CD4-positive, alpha-beta T cell treated with Interleukin-21 for 1 hour (primary cell): ENCODE measurements around the gene UBE2F.
A peak's percentile ranks its signal among the peaks of the same experiment; 100 is the strongest.
"Not testable (repeated sequence)": the region's sequence is repeated elsewhere in the genome, so short reads cannot be mapped to it uniquely, and the experiment has no call there.

Experiments used
- DNase-seq: peaks from one replicate; pipeline ENCODE4 v3.0.0-alpha.2; 2020

Gene UBE2F

GRCh38 chr2:237946423-237946822 lies 20.4 kb upstream of the UBE2F start:
- no peak for DNase-seq

GRCh38 chr2:237951354-237951753 lies 15.5 kb upstream of the UBE2F start:
- DNase-seq: not testable (repeated sequence)

DNA sequence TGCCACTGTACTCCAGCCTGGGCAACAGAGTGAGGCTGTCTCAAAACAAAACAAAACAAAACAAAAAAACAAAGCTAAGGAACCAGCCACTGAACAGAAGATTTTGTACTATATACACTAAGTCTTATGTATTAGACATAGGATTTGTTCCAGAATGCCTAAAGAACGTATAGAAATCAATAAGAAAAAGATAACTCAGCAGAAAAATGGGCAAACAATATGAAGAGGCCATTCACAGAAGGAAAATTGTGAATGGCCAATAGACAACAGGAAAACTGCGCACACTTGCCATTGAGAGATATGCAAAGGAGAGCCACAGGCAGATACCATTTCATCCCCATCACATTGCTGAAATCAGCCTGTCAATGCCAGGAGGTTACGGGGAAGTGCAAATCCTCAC lies 14.9 kb upstream of the UBE2F start:
- no peak for DNase-seq

DNA sequence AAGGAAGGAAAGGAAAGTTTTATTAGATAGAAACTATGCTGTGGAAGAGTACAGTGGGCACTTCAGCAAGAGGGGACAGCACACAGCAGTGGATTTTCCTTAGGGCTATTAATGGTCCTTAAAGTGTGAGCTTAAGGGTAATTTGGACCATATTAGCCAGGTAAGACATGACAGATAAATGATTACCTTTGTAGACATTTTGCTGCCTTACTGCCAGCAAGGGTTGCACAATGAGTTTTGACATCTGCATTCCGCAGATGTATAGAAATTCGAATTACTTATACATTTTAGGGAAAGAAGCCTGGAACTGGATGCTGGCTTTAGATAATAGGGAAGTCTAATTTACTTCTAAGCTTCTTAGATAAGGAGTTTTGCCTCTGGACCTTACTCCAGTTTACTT lies 14.0 kb upstream of the UBE2F start:
- DNase-seq: no peak

GRCh38 chr2:237955640-237956401 lies 11.0 kb upstream of the UBE2F start:
- DNase-seq: no peak

DNA sequence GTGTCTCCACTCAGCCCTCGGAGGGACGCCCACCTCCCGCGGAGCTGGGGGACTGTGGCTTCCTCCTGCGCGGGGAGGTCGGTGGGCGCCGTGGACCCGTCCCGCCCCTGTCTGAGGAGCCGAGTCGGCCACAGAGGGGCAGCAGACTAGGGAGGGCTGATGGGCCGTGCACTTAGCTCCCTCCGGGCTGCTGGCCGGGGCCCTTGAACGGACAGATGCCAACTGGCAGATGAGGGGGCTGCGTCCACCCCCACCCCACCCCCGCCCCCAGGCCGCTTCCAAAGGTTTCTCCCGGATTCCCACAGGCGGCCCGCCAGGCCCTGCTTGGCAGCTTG lies 10.4 kb upstream of the UBE2F start:
- DNase-seq: no peak

- DNase-seq: no peak
Observed at GRCh38 chr2:237961637-237962036, 5.2 kb upstream of the UBE2F start.

DNA sequence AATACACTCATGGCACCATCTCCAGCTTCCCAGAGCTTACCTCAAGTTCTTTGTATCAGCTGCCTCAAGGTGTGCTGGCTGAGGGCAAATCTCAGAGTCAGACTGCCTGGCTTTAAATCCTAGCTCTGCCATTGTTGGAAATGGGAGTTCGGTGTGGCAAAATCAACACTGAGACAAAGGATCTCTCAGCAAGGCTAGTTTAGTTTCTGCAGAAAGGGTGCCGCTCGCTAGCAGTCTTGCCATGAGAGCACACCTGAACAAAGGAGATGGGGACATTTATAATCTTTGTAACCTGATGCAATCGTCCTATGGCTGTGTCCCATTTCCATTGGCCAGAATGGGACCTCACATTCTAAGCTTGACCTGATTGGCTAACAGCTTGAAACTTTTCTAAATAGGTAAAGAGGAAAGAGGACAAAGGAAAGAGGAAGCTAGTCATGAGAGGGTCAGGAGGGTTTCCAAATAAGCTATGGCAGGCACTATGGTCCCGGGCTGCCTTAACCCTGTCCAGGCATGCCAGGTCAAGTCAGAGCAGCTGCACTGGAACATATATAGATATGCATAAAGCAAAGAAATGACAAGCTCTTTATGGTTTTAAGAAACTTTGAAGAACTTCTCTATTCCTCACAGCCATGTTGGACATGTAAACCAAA lies 4.3 kb upstream of the UBE2F start:
- DNase-seq: no peak

- not testable (repeated sequence) for DNase-seq
Observed at GRCh38 chr2:237963490-237963991, 3.3 kb upstream of the UBE2F start.

DNA sequence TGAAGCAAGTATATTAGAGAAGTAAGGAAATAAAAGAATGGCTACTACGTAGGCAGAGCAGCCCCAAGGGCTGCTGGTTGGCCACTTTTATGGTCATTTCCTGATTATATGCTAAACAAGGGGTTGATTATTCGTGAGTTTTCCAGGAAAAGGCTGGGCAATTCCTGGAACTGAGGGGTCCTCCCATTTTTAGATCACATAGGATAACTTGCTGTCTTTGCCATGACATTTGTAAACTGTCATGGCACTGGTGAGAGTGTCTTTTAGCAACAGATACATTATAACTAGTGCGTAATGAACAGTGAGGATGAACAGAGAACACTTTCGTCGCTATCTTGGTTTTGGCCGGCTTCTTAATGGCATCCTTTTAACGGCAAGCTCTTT lies 2.6 kb upstream of the UBE2F start:
- no peak for DNase-seq

DNA sequence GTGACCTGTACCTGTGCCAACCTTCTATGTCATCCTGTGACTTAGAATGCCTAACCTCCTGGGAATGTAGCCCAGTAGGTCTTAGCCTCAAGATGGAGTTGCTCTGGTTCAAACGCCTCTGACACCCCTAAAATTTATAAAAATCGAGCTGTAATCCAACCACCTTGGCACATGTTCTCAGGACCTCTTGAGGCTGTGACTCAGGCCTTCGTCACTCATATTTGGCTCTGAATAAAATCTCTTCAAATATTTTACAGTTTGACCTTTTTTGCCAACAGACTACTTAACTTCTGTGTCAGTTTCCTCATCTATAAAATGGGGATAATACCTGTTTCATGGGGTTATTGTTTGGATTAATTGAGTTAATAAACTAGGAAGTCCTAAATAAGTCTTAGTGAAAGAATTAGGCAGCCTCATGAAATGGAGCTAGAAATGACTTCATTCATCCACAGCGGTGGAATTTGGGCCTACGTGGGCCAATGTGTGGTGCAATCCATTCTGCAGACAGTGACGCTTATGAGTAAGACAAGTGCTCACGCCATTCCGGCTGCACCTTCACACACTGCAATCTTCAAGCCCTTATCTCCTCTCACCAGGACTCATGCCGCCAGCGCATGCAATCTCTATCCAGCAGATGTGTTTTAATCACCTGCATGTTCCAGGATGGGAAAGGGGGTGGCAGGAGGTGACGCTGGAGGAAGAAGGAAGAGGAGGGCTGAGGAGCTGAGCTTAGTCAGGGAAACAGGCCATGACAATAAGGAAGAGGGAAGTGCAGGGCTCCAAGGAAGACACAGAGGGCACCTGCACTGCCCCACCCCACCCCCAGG lies 2.0 kb upstream of the UBE2F start:
- no peak for DNase-seq

- DNase-seq: not testable (repeated sequence)
Observed at GRCh38 chr2:237965844-237966243, 970 bp upstream of the UBE2F start.

DNA sequence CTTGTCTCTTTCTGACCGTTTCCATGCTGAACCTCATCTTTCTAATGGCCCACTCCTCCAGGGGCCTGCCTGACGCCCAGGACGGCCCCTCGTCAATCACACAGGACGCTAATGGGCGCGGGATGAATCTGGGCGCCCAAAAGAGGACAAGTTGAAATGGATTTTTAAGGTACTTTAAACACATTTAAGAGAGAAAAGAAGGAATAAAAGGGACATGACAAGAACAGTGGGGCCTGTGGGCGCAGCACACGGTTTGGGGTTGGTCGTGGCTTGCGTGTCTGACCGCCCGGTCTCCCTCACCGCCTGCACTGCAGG lies 607 bp upstream of the UBE2F start:
- DNase-seq: no peak

DNA sequence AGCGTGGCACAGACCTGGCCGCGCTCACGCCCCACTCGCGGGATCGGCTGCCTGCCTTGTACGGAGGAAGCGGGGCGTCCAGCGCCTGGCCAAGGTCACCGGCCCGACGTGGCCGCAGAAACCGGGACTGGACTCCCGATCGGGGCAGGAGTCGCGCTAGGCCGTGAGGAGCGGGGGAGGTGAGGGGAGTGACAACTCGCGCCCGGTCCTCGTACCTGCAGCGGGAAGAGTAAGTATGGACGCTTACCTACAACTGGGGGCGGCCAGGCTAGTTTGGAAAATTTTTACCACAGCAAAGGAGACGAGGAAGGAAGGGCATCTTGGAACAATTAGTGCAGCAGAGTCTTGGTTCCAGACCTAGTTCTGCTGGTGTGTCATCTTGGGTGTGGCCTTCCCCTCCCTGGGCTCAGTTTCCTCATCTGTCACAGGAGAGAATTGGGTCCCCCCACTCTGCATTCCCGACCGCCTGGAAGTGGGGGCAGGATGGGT lies 693 bp downstream of the UBE2F start:
- DNase-seq: no peak

DNA sequence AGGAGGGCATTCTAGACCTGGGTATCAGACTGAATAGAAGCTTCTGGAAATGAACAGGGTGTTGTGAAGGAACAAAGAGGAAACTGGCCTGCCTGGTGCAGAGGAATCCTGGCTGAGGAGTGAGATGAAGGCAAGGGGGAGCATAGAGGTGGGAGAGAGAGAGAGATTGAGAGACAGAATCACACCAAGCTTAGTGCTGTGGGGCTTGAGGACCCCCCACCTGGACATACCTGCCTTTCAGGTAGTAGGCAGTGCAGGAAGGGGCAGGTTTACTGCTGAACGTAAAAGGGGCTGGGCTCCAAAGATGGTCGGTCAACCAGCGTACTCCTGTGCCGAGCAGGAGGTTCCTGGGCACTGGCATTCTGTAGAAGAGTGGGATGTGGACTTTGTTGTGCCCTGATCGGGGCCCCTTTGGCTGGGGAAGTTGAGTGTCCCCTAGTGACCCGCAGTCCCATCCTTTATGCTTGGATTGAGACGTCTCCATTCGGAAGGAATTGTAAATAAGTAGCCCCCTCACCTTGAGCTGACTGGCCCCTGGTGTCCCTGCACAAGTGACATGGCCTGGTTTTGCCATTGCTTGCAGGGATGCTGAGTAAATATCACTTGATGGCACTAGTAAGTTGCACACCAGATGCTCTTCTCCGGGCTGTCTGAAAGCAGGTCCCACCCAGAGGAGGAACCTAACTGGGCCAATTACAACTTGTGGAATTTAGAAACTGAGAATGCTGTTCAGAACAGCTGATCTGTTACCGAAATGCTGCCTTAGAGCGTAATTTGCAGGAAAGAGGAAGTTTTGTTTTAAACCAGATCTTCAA lies 1.4 kb downstream of the UBE2F start:
- peak; percentile 74 for DNase-seq

DNA sequence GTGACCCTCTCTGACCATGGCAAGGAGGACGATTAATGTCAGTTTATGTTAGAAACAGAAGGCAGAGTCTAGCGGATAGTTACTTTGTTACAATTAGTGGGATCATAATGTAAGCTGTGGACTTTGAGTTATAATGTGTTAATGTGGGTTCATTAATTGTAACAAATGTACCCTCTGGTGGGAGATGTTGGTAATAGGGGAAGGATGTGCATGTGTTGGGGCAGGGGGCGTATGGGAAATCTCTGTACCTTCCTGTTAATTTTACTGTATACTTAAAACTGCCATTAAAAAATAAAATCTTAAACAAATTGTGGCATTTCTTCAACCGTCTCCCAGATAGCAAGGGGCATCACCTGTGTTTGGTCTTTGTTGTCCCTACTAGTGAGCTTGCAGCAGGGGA lies 4.8 kb downstream of the UBE2F start:
- no peak for DNase-seq

GRCh38 chr2:237972211-237972610 lies 5.4 kb downstream of the UBE2F start:
- DNase-seq: no peak

DNA sequence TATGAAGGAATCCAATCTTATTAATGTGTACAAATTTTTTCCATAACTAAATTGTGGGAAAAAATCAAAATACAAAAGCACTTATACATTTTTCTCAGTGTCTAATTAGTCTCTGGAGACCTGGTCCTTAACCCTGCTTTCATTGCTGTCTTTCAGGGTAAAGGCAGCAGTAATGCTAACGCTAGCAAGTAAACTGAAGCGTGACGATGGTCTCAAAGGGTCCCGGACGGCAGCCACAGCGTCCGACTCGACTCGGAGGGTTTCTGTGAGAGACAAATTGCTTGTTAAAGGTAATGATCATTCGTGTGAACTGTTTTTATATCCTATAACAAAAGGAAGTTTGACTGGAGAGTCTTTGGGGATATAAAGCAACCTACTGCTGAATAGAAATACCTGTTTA lies 6.1 kb downstream of the UBE2F start:
- no peak for DNase-seq

DNA sequence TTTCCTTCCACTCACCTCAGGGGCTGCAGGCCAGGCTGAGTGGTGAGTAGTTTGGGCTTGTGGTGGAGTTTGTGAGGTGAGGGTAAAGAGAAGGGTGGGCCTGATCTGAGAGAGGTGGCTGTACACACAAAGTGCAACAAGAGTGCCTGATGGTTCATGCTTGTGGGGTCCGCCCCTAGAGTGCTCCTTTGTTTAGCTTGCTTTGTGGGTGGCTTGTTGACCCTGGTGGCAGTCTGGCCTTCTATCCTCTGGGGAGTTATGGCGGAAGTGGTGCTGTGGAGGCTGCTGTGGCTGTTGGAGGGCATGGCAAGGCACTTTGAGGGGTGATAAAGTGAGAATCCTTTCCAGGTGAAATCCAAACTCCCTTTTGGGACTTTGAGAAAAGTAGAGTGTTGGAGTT lies 10.6 kb downstream of the UBE2F start:
- DNase-seq: no peak

- DNase-seq: no peak
Observed at GRCh38 chr2:237978058-237978712, 11.4 kb downstream of the UBE2F start.

GRCh38 chr2:237979331-237979730 lies 12.5 kb downstream of the UBE2F start:
- no peak for DNase-seq

DNA sequence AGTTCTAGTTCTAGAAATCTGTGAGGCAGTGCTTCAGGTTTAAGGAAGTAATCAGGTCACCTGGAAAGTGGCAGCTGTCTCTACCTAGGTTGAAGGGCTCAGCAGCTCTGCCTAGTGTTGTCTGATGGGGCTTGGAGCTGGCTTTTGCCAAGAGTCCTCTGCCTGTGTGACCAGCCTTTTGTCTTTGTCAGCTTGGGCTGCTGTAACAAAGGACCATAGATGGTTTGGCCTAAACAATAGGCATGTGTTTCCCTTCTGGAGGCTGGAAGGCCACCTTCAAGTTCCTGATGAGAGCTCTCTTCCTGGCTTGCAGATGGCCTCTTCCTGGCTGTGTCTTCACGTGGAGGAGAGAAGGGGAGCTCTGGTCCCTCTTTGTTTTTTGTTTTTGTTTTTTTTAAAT lies 13.3 kb downstream of the UBE2F start:
- no peak for DNase-seq
